ENCODE measurements around the gene SRCAP.
A peak's percentile ranks its signal among the peaks of the same experiment; 100 is the strongest.
"Not testable (repeated sequence)": the region's sequence is repeated elsewhere in the genome, so short reads cannot be mapped to it uniquely, and the experiment has no call there.

Gene SRCAP

DNA sequence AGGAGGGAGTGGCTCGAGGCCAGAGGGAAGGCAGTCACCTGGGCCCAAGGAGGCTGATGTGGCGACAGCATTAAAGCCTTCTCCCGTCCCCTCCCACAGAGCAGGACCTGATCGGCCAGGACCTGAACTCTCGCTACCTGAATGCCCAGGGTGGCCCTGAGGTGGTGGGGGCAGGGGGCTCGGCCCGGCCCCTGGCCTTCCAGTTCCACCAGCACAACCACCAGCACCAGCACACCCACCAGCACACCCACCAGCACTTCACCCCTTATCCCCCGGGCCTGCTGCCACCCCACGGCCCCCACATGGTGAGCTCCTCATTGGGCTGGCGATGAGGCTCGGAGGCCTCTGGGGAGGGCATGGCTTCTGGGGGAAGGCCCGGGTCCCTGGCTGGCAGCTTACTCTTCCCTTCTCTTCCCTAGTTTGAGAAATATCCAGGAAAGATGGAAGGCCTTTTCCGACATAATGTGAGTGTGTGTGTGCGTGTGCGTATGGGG is 34.3 kb upstream of the SRCAP start:
- no peak for DNase-seq

DNA sequence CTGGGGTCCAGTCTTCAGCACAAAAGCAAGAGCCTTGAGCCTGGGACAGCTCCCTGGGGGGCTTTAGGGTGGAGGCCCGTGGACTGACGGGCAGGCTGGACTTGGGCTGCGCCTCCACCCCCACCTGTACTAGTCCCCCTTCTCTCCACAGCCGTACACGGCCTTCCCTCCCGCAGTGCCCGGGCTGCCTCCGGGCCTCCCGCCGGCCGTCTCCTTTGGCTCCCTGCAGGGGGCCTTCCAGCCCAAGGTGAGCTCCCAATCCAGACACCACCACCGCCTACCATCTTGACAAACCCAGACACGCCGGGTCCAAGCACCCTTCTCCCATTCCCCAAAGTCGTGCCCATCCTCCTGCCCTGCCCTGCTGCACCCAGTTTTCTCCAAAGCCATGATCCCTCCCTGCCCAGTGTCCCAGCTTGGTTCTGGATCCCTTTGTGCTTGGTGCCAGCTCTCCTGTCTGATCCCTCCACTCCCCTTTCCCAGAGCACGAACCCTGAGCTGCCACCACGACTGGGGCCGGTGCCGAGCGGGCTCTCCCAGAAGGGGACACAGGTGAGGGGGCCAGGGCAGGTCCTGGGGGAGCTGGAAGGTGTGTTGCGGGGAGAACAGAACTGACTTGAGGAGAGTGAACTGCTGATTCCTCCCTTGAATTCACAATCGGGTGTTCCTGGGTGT is 33.7 kb upstream of the SRCAP start:
- no peak for DNase-seq

DNA sequence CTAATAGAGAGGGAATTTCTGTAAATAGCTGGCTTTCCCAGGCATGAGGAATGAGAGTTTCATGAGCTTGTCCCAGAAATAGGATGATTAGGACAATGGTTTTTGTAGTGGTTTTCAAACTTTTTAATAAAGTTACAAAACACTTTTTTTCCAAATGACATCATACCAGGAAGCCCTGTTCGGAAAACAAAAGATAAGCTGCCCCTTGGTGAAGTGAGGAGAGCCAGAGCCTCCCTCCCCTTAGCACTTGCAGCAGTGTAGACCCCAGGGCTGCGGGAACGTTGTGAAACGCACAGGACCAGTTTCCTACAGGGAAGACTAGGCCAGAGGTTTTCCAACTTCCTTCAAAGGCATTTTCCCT is 33.2 kb upstream of the SRCAP start:
- no peak for DNase-seq

DNA sequence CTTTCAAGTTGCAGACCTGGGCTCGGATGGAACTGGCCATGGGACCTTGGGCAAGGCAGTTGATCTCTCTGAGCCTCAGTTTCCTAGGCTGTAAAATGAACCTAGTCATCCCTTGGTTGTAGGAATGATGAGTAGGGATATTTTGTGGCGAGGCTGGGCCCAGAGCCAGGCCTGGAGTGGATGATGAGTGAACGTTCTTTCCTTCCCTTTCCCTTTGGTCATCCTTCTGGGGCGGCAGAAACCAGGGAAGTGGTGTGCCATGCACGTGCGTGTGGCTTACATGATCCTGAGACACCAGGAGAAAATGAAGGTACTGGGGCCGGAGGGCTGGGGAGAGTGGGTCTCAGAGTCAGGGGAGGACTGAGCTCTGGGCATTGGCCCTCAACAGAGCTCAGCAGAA is 32.3 kb upstream of the SRCAP start:
- no peak for DNase-seq

DNA sequence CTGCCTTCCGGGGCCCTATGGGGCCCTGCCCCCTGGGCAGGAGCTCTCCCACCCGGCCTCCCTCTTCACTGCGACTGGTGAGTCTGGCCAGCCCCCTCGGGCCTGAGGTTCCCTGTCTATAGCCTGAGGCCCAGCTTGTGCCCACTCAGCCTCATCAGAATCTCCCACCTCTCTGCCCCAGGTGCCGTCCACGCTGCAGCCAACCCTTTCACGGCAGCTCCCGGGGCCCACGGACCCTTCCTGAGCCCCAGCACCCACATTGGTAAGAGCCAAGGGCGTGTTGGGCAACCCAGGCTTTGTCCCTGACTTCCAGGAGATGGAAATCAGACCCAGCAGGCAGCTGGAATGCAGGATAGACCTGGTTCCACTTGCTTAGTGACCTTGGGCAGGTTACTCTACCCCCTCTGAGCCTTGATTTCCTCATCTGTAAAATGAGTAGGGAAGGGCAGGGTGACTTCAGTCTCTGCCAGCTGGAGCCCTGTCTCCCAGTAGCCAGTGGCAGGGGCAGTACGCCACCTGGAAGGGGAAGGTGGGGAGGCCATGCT is 31.5 kb upstream of the SRCAP start:
- DNase-seq: no peak

DNA sequence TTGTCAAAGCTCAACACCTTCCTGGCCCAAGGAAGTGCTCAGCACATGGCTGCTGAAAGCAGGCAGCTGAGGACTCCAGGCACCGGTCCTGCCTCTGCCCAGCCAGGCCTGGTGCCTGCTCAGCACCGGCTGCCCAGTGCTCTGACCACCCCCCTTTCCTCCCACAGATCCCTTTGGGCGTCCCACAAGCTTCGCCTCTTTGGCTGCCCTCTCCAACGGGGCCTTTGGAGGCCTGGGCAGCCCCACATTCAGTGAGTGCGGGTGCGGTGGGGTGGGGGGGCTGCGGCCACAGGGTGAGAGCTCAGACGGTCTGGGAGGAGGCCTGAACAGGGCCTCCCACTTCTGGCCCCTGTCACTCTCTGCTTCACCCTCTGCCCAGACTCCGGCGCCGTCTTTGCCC is 30.6 kb upstream of the SRCAP start:
- DNase-seq: no peak

DNA sequence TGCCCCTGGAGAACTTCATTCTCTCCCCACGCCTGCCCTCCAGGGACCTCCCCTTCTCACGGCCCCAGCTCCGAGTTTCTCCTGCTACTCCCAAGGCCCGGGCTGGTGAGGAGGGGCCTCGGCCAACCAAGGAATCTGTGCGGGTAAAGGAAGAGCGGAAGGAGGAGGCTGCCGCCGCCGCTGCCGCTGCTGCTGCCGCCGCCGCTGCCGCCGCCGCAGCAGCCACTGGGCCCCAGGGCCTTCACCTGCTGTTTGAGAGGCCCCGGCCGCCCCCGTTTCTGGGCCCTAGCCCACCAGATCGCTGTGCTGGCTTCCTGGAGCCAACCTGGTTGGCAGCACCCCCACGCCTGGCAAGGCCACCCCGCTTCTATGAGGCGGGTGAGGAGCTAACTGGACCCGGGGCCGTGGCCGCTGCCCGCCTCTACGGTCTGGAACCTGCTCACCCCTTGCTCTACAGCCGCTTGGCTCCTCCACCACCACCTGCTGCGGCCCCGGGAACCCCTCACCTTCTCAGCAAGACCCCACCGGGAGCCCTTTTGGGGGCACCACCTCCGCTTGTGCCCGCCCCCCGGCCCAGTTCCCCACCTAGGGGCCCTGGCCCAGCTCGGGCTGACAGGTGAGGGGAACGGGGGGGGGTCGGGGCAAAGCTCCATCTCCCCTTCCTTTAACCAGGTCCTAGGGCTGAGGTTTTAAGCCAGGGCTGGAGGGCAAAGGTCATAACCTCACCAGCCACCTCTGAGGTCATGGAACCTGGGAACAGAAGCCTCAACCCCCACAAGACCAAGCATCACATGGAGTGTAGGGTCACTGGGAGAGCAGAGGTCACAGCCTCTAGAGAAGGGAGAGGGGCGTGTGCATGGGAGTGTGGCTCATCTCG is 29.7 kb upstream of the SRCAP start:
- no peak for DNase-seq

DNA sequence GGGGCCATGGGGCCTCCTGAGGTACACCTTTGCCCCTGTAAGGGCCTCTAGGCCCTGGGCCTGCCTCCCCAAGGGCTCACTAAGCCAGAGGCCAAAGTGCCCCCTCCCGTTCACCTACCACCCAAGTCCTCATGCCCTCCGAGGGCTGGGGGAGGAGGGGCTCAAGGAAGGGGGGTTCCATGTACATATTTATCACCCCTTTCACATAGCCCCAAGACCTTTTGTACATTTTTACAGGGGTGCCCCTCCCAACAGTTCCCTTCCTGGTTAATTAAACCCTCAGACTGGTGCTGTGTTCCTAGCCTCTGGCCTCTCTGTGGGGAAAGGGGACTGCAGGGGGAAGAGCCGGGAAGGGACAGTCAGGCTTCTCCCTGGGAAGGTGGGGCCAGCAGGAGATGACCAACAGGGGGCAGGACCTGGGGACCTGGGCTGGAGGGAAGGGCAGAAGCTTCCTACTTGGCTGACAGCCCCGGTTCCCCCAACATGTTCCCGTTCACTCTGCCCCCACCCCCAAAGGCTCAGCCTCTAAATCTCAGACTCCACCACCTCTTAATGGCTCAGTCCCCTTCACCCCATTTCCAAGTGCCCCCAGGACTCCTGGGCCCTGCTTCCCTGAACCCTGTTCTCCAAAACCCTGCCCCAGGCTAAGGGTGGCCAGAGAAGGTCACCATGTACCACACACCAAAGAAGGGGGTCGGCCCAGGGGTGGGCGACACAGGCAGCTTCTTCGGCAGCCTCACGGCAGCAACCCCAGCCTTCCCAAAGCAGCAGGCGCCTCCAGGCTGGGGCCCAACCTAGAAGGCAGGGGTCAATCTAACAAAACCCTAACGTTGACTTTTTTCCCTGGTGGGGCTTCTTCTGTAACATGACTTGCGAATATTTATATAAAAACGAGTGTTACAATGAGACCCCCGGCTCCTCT is 28.8 kb upstream of the SRCAP start:
- DNase-seq: no peak

DNA sequence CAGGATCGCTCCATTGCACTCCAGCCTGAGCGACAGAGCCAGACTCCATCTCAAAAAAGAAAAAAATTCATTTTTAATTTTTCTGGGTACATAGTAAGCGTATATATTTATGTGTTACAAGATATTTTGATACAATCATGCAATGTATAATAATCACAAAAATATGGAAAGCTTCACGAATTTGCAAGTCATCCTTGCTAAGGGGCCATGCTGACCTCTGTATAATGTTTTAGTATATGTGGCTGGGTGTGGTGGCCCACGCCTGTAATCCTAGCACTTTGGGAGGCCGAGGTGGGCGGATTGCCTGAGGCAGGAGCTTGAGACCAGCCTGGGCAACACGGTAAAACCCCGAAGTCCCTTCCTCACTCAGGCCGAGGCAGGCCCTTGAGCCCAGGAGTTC is 23.8 kb upstream of the SRCAP start:
- no peak for DNase-seq

DNA sequence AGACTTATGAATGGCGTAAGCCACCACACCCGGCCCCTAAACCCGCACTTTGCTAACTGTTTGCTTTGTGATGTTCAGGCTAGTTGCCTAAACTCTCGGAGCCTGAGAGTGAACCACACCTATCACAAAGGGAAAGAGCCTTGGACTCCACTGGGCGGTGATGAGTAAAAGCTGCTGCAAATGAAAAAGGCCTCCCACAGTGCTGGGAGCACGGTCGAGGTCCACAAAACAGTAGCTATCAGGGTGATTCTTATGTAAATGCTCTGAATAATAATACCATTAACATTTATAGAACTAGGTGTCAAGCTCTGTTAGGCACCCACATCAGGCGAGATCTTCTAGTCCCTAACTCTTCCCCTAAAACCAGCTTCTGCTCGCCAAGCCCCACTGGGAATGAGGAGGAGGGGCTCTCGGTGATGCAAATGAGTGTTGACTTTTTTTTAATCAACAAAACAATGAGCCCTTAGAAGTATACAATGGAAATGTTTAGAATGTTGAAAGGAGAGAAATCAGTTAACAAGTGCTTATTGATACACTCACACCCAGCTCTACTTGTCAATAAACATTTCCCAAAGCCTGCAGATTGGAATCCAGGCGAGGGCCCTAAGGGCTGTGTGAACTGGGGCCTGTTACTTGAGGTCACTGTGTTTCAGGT is 20.9 kb upstream of the SRCAP start:
- no peak for DNase-seq

DNA sequence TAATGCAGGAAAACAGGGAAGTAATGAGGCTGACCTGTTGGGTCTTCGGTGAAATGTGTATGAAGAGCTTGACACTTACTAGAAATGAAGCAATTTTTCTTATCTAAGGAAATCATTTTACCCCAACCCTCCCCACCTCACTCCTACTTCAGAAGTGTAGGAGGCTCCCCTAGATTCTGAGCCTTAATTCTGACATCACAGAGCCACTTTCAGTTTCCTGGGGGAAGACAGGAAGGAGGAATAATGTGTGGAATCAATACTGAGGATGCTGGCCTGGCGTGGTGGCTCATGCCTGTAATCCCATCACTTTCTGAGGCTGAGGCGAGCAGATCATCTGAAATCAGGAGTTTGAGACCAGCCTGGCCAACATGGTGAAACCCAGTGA is 20.4 kb upstream of the SRCAP start:
- DNase-seq: no peak

DNA sequence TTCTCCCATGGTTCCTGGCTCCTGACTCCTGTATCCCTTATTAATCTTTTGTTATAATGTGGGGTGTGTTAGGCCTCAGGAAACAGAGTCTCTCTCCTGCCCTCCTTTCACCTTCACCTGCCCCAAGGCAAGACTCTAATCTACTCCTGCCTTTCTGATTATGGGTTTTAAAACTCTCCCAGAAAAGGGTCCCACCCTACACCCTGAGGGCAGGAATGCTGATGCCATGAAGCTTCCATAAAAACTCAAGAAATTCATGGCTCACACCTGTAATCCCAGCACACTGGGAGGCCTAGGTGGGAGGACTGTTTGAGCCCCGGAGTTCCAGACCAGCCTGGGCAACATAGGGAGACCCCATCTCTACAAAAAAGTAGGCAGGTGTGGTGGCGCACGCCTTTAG is 18.6 kb upstream of the SRCAP start:
- DNase-seq: no peak

DNA sequence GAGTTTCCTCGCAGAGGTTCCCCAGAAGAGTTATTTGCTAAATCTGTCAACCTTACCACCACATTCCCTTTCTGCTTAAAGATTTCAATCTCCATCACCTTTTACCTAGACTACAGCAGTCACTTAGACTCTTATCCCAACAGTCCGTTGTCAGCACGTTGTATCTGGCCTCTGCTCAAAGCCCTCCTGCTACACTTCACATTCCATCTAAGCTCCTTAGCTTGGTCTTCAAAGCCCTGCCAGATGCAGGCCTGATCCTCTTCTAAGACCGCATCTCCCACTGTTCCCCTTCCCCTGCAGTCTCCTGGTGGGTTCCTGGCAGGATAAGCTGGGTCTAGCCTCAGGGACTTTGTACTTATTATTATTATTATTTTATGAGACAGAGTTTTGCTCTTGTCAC is 10.3 kb upstream of the SRCAP start:
- DNase-seq: no peak

DNA sequence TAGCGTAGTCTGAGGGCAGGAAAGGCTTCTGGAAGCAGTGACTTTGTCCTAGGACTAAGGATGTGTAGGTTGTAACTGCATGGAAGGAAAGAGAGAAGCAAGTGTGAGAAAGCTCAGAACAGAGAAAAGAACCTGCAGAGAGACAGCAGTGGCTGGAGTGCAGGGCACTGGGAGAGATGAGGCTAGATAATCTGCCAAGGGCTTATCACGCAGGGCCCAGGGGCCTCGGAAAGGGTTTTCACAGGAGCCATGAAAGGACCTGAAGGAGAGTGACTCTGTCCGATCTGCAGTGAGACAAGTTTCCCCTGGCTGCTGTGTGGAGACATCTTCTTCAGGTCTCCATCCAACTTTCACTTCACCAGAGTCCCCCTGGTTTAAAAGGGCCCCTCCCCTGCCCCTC is 7.1 kb upstream of the SRCAP start:
- no peak for DNase-seq

DNA sequence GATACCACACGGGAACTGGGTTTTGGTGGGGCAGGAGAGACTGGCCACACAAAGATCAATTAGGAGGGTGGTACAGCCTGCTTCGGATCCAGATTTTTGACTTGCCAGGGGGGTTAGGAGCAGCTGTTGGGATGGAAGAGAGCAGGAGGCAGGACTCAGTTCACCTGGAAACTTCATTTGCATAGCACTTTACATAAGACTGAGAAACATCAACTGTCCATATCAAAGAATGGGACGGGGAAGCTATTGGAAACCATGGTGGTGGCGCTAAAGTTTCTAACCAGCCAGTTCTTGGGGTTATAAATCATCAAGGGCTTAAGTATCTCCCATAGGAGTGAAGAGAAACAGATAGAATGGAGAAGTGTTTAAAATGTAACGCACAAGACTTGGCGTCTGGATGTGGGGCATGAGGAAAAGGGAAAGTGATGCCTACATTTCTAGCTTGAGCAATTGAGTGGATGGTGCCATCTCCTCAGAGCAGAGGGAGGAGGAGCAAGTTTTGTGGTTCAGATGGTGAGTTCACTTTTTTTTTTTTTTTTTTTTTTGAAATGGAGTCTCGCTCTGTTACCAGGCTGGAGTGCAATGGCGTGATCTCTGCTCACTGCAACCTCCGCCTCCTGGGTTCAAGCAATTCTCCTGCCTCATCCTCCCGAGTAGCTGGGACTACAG is 6.4 kb upstream of the SRCAP start:
- DNase-seq: no peak

DNA sequence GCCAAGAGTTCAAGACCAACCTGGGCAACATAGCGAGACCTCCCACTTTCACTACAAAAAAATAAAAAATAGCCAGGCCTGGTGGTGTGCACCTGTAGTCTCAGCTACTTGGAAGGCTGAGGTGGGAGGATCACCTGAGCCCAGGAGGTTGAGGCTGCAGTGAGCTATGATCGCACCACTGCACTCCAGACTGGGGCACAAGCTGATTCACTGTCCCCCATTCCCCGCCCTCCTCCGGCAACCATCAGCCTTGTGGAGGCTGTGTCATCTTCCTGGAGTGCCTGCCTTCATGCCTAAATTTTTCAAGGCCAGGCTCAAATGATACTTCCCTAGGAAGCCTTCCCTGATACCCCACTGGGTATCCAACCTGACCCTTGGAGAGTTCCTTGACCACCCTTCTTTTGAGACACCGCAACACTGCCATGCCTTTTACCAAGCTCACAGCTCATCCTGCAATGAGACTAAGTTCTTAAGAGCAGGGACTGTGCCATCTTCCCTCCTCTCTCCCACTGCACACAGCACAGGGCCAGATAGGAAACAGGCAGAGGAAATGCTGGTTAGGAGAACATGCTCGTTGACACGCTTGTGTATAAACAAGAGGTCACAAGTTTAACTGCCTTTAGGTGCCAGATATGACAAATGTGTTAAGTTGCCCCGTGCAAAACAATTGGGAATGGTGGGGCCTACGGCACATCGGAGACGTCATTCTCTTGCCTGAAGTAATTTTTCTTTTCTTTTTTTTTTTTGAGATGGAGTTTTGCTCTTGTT is 3.9 kb upstream of the SRCAP start:
- DNase-seq: no peak

DNA sequence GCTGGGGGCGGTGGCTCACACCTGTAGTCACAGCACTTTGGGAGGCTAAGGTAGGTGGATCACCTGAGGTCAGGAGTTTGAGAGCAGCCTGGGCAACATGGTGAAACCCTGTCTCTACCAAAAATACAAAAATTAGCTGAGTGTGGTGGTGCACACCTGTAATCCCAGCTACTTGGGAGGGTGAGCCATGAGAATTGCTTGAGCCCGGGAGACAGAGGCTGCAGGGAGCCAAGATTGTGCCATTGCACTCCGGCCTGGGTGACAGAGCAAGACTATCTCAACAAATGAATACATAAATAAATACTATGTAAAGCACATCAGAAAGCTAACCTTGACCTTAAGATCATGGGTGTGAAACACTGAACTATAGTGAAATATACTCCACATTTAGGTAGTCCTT is 2.3 kb upstream of the SRCAP start:
- DNase-seq: not testable (repeated sequence)

DNA sequence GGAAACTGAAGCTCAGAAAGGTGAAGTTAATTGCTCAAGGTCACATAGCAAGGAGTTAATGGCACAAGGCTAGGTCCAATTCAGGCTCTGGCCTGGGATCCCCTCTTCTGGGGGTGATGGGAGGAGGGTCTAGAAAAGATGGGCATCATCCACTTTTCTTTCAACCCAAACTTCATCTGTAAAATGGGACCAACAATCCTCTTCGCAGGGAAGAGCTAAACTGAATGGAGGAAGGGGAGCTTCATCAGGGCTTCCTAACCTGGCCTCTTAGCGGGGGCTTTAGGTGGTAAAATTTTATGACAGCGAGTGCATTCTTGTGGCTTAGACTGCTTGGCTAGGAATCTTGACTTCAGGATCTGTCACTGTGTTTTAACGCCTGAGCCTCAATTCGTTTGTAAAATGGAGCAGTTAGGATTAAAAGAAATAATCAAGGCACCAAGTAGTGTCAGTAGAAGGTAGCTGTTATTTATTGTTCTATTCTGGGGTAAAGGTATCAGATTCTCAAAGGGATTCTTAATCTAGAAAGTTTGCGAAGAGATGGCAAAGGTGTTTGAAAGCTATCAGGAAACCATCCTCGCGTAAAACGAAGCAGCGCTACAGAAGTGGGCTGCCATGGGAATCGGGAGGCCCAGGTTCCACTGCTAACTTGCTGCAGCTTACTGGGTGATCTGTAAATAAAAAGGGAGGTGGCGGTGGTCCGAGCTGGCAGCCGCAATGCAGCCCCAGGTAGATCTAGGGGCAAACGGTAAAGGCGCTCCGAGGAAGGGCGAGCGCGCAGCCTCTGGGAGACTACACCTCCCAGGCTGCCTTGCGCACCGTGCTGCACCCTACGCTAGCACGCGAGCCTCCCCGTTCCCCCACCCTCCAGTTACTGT is 1.5 kb upstream of the SRCAP start:
- DNase-seq: no peak

DNA sequence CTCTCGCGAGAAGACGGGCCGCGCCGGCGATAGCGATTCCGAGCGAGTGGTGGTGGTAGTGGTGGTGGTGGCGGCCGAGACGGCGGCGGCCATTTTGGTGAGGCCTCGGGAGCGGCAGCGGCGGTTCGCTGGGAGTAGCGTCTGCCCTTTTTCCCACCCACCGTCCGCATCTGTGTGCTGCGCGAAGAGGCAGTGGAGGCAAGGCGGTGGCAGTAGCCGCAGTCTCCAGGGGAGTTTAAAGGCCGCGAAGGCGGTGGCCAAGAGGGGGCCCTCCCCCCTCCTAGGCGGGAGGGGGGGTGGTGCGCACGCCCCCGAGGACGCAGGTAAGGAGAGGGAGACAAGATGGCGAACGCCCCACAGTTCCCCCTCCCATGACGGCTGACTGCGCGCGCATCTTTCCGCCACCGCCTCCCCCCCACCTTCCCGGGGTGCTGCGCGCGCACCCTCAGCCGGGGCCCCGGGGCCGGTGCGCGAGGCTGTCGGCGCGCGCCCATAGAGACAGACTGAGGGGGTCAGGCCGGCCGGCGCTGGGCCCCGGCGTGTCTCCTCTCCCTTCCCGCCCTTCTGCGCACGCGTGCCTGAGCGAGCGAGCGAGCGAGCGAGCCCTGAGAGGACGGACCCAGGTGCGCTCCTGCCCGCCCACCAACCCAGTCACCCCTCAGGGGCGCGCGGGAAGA is 694 bp upstream of the SRCAP start:
- peak; percentile 100 for DNase-seq
